ENCODE data around the gene GPX4. TPM values are rescaled to one million over a fixed set of nuclear protein-coding genes. Genes with fewer than 3 reads are reported as not detected.

GPX4 gene
- polyA plus RNA-seq, 1 of the 3 experiments (the other 2 are of a cell fraction) = 925 TPM

DNA sequence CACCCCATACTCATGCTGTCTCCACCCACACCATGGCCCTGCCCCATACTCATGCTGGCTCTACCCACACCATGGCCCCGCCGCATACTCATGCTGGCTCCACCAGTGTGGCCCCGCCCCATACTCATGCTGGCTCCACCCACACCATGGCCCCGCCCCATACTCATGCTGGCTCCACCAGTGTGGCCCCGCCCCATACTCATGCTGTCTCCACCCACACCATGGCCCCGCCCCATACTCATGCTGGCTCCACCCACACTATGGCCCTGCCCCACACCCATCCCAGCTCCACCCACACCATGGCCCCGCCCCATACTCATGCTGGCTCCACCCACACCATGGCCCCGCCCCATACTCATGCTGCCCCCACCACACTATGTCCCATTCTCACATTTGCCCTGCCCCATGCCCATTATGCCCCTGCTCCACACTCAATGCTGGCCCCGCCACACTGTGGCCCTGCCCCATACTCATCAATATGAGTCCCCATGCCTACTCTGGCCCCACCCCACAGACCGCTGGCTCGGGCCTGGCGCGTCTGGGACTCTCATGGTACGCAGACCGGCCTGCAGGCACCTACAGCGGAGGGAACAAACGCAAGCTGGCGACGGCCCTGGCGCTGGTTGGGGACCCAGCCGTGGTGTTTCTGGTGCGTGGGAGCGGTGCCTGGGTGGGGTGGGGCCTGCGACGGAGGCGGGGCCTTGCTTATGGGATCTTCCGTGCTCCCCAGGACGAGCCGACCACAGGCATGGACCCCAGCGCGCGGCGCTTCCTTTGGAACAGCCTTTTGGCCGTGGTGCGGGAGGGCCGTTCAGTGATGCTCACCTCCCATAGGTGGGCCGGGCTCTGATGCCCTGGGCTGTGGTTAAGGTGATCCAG is 40.5 kb upstream of the GPX4 start (continued):
- TF ChIP-seq EZH2phosphoT487 (IDR thresholded peaks at IDR 0.05; ENCODE audit: borderline replicate concordance, low read depth) (no peak), TCF12 (IDR thresholded peaks at IDR 0.05) (no peak), TEAD4 (IDR thresholded peaks at IDR 0.05; ENCODE audit: borderline replicate concordance, insufficient read depth) (no peak), NRF1 (IDR thresholded peaks at IDR 0.05; ENCODE audit: low read depth, low read length) (no peak)

DNA sequence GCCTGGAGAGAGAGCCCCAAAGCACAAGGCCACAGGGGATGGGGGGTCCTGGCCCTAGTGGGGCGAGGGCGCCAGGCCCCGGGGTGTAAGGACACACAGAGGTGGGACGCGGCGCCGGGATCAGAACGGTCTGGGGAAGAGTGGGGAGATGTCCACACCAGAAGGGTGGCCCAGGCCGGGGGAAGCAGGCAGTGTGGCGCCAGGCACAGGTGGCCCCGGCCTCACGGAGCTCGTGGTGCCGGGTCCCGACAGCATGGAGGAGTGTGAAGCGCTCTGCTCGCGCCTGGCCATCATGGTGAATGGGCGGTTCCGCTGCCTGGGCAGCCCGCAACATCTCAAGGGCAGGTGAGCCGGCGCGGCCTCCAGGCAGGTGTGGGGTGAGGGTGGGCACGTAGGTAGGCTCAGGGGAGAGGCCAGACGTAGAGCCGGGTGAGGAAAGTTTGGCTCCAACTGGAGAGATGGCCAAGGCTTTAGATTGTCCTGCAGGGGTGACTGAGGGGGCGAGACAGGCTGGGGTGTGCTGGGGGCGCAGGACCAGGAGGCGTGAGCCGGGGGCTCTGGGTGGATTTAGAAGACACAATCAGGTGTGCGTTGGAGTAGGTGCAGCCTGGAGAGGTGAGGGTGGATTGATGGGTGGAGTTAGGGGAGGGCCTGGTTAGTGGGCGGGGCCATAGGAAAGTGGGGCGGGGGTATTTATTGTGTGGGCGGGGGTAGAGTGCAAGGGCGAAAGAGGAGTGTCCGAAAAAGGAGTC is 39.7 kb upstream of the GPX4 start:
- Histone ChIP-seq H3K4me3 (ENCODE audit: low read depth in 2 of 2, low read length in 1 of 2) (no peak overlapping the region), H3K4me1 (ENCODE audit: control insufficient read depth in 1 of 2, insufficient read depth in 2 of 2, low read depth in 1 of 2, low read length in 1 of 2) (peaks cover 0 to 20% of the 10 kb centered on the region in 2 experiments; a peak in 1 of 4 replicates), H3K9ac (no peak overlapping the region), H3F3A (replicated peaks; ENCODE audit: insufficient read depth) (peaks cover 7% of the 10 kb centered on the region), H3K27ac (ENCODE audit: low read depth in 2 of 2, low read length in 1 of 2) (no peak overlapping the region), H3K27me3 (ENCODE audit: insufficient read depth) (peaks cover 18% of the 10 kb centered on the region; the same call in 1 of the 2 replicates), H4K20me1 (ENCODE audit: insufficient read depth) (no peaks in the 10 kb centered on the region), H3K4me2 (no peak overlapping the region), H2AFZ (ENCODE audit: low read depth) (no peak overlapping the region), H3K36me3 (replicated peaks in 1 of 2; ENCODE audit: control insufficient read depth in 1 of 2, insufficient read depth in 2 of 2, low read length in 1 of 2) (no peaks in the 10 kb centered on the region), H3K9me3 (no peaks in the 10 kb centered on the region), H3K9me2 (no peaks in the 10 kb centered on the region), H3K79me2 (ENCODE audit: insufficient read depth) (no peaks in the 10 kb centered on the region)
- WGBS (ENCODE audit: low lambda C conversion rate) = 82% methylated on average over 37 of the region's 37 CpGs
- DNase-seq = no peak
- ChIA-PET POLR2A (no interaction called here), CTCF (interaction anchor here (0.7 to 3.5 kb wide), 18 partner anchors 7 to 177 kb away, joined by 3 to 24 read pairs (median 5); partner anchors contain the start of gene RNU6-2)
- TF ChIP-seq TEAD4 (IDR thresholded peaks at IDR 0.05; ENCODE audit: borderline replicate concordance, insufficient read depth) (no peak), GATA2 (CRISPR knock-in tag; IDR thresholded peaks at IDR 0.05) (no peak), SMC3 (IDR thresholded peaks at IDR 0.05; ENCODE audit: low read depth, low read length) (no peak)

DNA sequence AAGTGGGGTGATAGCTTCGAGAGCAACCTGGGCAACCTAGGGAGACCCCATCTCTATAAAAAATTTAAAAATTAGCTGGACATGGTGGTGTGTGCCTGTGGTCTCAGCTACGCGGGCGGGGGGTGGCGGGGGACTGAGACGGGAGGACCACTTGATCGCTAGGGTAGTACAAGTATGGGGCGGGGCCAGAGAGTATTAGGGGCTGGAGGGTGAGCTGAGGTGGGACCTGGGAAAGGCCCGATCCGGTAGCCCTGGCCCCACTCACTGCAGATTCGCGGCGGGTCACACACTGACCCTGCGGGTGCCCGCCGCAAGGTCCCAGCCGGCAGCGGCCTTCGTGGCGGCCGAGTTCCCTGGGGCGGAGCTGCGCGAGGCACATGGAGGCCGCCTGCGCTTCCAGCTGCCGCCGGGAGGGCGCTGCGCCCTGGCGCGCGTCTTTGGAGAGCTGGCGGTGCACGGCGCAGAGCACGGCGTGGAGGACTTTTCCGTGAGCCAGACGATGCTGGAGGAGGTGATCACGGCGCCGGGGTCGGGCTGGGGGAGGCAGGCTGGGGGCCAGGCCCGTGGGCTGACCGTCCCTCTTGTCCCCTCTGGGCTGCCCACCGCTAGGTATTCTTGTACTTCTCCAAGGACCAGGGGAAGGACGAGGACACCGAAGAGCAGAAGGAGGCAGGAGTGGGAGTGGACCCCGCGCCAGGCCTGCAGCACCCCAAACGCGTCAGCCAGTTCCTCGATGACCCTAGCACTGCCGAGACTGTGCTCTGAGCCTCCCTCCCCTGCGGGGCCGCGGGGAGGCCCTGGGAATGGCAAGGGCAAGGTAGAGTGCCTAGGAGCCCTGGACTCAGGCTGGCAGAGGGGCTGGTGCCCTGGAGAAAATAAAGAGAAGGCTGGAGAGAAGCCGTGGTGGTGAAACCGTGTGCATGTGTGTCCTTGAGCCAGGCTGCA is 38.9 kb upstream of the GPX4 start:
- Histone ChIP-seq H3K4me3 (ENCODE audit: low read depth in 2 of 2, low read length in 1 of 2) (no peak overlapping the region), H3K4me1 (ENCODE audit: control insufficient read depth in 1 of 2, insufficient read depth in 2 of 2, low read depth in 1 of 2, low read length in 1 of 2) (peaks cover 0 to 20% of the 10 kb centered on the region in 2 experiments; a peak in 1 of 4 replicates), H3K4me2 (0 out of 2 replicates have a peak overlapping the region, but pooled peaks have one; percentile 24), H3F3A (replicated peaks; ENCODE audit: insufficient read depth) (peaks cover 7% of the 10 kb centered on the region), H3K36me3 (replicated peaks in 1 of 2; ENCODE audit: control insufficient read depth in 1 of 2, insufficient read depth in 2 of 2, low read length in 1 of 2) (no peaks in the 10 kb centered on the region), H3K9ac (no peak overlapping the region), H3K9me2 (no peaks in the 10 kb centered on the region), H3K9me3 (no peaks in the 10 kb centered on the region), H3K27me3 (ENCODE audit: insufficient read depth) (peaks cover 26% of the 10 kb centered on the region), H3K27ac (ENCODE audit: low read depth in 2 of 2, low read length in 1 of 2) (no peak overlapping the region), H3K79me2 (ENCODE audit: insufficient read depth) (no peaks in the 10 kb centered on the region), H4K20me1 (ENCODE audit: insufficient read depth) (no peaks in the 10 kb centered on the region), H2AFZ (ENCODE audit: low read depth) (no peak overlapping the region)
- peak; percentile 88 for DNase-seq
- ChIA-PET POLR2A (interaction anchor here (1.4 kb wide), 1 partner anchor 81 kb away, joined by 5 read pairs; the partner anchor contains the start of gene WDR18), CTCF (interaction anchor here (0.7 to 3.5 kb wide), 19 partner anchors 8 to 176 kb away, joined by 3 to 24 read pairs (median 5); partner anchors contain the start of gene RNU6-2)
- 21% methylated on average over 16 of the region's 60 CpGs for WGBS (ENCODE audit: low lambda C conversion rate)
- peak; percentile 42 for TF ChIP-seq RAD21 (IDR thresholded peaks at IDR 0.05; ENCODE audit: low read length)
- TF ChIP-seq, protein P1, sequence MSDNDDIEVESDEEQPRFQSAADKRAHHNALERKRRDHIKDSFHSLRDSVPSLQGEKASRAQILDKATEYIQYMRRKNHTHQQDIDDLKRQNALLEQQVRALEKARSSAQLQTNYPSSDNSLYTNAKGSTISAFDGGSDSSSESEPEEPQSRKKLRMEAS (IDR thresholded peaks at IDR 0.05; ENCODE audit: low read depth) = peak; percentile 98
- peak; percentile 42 for TF ChIP-seq NRF1 (IDR thresholded peaks at IDR 0.05; ENCODE audit: low read depth, low read length)
- peak; percentile 13; the same call in 1 of the 2 replicates for TF ChIP-seq SMC3 (IDR thresholded peaks at IDR 0.05; ENCODE audit: low read depth, low read length)
- TF ChIP-seq MXI1 (IDR thresholded peaks at IDR 0.05; ENCODE audit: low read depth, low read length) = peak; percentile 45; the same call in 1 of the 2 replicates
- TF ChIP-seq, protein P2, sequence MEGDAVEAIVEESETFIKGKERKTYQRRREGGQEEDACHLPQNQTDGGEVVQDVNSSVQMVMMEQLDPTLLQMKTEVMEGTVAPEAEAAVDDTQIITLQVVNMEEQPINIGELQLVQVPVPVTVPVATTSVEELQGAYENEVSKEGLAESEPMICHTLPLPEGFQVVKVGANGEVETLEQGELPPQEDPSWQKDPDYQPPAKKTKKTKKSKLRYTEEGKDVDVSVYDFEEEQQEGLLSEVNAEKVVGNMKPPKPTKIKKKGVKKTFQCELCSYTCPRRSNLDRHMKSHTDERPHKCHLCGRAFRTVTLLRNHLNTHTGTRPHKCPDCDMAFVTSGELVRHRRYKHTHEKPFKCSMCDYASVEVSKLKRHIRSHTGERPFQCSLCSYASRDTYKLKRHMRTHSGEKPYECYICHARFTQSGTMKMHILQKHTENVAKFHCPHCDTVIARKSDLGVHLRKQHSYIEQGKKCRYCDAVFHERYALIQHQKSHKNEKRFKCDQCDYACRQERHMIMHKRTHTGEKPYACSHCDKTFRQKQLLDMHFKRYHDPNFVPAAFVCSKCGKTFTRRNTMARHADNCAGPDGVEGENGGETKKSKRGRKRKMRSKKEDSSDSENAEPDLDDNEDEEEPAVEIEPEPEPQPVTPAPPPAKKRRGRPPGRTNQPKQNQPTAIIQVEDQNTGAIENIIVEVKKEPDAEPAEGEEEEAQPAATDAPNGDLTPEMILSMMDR (IDR thresholded peaks at IDR 0.05) = peak; percentile 55
- TF ChIP-seq TEAD4 (IDR thresholded peaks at IDR 0.05; ENCODE audit: borderline replicate concordance, insufficient read depth) = no peak
- no peak for TF ChIP-seq TCF12 (IDR thresholded peaks at IDR 0.05)
- no peak for TF ChIP-seq MEF2A (IDR thresholded peaks at IDR 0.05; ENCODE audit: borderline replicate concordance, low read depth)
